HG03442 (cell line): ENCODE results near the gene ANKRD55.
A peak's percentile ranks its signal among the peaks of the same experiment; 100 is the strongest.
"Not testable (repeated sequence)": the region's sequence is repeated elsewhere in the genome, so short reads cannot be mapped to it uniquely, and the experiment has no call there.

ENCODE experiments used
- ATAC-seq: cut with Tn5 transposase; IDR thresholded peaks from one replicate; pipeline ENCODE4 v1.9.1; 2021; ENCODE audit warnings: mild to moderate bottlenecking, moderate library complexity; ENCODE audit not compliant: unreplicated experiment

The ANKRD55 gene

DNA sequence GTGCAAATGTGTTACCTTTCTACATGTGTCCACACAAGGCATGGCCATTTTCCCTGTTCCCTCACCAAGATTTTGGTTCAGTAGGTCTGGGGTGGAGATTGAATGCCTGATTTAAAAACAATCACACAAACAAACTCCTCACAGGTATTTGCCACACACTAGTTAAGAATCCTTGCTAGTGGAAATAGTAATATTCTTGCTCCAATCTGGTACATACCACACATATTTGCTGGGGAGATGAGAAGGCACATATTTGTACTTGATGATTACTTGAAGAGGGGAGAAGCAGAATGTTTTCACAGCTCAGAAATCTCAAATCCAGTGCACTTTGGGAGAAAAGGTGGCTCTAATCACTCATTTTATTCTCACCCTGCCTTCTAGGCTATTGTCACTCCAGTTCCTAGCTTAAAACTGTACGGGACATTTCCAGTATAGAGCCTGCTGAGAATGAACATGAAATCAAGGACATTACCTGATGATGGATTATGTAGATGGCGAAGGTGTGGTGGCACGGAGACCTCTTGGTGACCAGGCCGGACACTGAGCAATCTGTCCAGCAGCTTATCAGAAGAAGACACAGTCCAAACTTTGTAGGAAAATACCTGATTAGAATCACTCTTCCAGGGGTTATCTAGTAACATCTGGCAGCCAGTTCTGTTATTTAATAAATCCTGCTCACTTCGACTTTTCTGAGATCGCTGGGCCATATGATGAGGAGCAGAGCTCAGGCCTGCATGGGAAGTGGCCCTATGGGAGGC, 122.3 kb downstream of the ANKRD55 start:
- ATAC-seq = no peak

DNA sequence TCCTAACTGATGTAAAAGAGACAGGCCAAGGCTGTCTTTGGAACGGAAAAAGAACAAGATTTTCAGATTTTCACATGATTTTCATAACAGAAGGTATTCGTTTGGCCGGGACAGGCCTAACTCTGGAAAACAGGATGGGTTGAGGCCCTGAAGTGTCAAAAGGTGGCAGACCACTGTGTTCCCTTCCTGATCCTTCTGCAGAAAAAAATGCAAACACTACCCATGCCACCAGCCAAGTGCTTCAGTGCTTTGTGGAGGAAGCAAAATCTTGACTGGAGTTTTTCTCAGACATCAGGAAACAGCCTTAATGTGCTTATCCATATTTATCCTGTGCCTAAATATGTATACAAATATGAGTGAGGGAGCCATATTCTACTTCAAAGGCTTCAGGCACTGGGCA, 124.9 kb downstream of the ANKRD55 start:
- no peak for ATAC-seq

DNA sequence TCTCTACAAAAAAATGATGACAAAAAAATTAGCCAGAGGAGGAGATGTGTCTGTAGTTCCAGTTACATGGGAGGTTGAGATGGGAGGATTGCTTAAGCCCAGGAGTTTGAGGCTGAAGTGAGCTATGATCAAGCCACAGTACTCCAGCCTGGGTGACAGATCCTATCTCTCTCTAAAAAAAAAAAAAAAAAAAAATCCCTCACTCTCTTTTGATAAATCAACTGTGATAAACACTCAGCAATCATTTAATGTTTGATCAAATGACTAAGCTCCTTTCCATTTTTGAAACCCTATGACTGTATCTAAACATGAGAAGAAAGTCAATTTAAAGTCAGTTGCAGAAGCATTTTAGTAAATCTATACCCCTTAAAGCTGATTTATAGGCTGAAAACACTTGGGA, 126.3 kb downstream of the ANKRD55 start:
- no peak for ATAC-seq

DNA sequence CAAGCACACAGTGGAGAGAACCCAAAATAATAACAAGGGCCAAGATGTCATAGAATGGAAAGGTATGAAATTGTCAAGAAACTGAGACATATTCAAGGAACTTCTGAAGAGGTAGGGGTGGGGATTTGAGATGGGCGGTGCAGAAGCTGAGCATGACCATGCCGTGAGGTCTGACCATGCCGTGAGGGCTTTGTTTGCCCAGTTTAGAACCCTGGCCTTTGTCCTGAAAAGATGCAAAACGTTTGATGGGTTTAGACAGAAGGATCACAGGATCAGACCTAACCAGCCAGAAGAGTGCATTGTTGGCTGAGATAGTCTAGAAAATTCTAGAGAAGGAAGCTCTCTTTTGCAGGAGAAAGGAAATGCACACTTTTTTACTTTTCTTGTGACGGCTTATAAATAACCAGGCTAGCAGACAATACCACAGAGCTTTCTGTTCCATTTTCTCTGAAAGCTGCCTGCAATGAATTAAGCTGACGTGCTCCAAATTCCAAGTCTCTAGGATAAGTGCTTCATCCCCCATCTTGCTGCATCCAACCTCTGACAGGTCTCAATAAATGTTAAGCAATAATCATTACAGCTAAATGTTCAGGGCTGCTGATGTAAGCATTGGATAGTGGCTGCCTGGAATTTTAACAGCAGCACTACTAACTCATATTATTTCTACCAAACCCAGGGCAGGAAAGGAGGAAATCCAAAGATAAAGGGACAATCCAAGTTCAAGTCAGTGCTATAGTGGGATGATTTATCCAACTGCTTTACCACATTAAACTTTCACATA, 127.4 kb downstream of the ANKRD55 start:
- ATAC-seq = no peak

DNA sequence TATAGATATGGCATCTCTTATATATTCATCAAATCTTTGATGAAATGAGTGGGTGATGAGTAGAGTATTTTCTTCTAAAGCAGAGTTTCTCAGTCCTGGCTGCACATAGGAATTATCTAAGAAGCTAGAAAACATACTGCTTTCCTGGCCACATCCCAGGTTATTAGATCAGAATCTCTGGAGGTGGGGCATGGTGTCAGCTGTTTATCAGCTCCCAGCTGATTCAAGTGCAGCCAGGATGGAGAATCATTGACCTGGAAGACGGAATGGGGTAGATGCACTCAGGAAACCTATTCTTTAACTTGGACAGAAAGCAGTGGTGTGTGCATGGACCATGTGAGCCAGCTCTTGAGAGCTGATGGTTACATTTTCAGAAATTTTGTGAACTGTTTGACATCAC, 130.2 kb downstream of the ANKRD55 start:
- no peak for ATAC-seq

DNA sequence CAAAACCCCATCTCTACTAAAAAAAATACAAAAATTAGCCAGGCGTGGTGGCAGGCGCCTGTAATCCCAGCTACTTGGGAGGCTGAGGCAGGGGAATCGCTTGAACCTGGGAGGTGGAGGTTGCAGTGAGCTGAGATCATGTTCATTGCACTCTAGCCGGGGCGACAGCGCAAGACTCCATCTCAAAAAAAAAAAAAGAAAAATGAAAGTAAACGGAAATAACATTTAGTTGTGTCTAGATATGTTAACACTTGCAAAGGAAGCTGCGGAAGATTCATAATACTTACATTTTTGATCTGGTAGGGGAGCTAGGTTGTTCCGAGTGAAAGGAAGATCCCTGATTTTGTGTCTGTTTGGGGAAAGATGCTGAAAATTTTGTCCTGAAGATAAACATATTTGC, 130.9 kb downstream of the ANKRD55 start:
- ATAC-seq = not testable (repeated sequence)

DNA sequence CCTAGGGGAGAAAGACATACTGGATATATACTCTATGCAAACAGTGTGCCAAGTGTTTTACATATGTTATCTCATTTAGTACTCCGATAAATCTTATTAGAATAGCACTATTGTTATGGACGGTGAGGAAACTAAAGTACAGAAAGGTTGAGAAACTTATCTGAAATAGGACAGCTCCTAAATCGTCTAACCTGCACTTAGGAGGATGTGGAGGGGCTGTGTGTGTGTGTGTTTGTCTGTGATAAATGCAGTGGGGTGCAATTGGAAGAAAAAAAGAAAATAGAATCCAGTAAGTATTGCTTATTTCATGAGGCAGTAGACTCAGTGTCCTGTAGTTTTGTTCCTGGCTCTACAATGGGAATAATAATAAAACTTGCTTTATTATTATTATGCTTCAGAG, 131.9 kb downstream of the ANKRD55 start:
- no peak for ATAC-seq

DNA sequence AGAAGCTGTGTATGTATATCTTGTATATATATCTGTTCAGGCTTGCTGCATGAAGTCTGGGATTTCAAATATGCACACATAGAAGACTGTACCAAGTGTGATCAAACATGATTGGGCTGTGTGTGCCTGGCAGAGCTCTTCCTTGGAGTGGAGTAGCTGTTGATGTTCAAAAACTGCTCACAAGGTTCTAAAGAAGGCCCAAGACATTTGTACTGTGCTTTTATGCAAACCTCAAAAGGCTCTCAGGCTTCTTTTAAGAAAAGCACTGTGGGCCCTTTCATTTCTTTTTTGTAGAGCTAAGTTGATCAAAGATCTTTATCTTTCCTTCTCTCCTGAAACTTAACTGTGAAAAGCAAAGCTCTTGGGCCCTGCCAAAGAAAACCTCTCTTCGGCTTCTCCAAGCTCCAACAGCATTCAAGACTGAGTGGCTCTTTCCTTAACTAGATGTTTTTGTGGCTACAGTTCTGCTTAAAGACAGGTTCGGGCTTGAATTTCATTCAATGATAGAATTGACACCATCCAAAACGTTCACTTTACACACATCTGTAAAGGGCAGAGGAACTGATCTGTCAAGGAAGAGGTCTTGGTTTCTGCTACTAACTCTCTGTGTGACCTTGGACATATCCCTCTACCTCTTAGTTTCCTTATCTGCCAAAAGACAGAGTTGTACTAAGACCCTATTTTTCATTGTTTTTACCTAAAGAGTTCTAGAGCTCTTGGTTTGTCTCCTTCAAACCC, 132.5 kb downstream of the ANKRD55 start:
- no peak for ATAC-seq

DNA sequence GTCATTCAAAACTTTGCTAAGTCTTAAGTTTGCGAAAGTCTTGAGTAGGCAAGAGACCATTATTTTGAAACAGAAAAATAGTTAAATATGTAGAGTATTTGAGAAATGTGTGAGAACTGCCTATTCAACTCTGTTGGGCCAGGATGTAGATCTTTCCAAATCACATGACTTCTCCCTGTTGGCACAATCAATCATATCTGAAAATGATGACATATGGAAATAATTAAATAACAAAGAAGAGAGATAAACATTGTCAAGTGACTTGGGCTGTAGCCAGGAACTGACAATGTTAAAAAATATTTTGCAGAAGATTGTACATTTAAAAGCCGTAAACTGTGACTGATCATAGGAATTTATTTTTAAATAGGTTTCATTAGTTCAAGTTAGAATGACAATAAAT, 133.8 kb downstream of the ANKRD55 start:
- ATAC-seq = no peak

DNA sequence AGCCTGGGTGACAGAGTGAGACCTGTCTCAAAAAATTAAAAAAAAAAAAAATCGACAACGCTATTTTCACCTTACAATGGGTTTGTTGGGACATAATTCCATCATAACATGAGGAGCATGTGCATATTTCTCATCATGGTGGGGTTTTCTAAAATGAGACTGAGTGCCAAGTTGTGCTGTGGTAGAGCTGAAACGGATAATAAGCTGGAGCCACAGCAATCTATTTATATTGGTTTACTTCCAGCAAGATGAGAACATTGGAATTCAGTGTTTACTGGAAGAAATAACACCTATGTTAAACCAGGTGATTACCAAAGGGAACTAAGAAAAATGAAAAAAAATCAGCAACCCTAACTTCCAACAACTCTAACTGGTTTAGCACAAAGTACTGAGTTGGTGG, 136.1 kb downstream of the ANKRD55 start:
- no peak for ATAC-seq

DNA sequence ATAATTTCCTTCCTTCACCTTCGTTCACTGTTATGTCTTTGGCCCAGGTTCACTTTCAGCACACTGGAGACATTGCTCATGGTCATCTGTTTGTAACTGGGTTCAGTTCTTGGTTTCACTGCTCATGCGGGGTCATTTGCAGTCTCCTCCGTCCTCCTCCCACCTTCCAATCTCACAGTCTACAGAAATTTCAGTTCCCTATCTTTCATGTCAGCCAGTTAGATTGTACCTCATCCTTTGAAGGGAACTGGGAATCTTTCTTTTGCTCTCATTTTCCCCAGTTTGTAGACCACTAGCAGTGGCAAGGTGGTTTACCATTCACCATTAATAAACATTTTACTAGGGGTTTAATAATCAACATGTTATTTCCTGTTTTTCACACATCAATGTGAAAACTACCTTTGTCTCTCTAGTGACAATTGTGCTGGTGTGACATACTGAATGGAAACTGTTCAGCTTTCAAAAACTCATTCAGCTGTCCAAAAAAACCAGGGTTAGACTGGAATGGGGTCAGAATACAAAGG, 137.5 kb downstream of the ANKRD55 start:
- peak; percentile 61 for ATAC-seq

DNA sequence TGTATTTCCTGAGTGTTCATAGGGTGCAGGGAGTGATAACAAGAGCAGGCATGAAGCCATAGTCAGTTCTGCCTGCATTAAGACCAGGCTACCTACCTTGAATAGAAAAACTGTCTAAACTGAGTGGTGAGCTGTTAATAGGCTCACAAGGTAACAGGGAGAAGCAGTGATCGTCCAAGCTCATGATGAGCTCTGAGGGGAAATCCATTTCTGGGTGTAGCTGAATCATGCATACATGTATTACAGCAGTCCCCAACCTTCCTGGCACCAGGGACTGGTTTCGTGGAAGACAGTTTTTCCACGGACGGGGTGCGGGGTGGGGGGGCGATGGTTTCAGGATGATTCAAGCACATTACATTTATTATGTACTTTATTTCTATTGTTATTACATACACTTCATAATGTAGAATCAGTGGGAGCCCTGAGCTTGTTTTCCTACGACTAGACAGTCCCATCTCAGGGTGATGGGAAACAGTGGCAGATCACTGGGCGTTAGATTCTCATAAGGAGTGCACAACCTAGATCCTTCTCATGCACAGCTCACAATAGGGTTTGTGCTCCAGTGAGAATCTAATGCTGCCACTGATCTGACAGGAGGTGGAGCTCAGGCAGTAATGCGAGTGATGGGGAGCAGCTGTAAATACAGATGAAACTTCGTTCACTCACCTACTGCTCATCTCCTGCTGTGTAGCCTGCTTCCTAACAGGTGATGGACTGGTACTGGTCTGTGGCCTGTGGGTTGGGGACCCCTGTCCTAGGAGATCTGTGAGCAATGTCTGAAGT, 138.4 kb downstream of the ANKRD55 start:
- ATAC-seq = peak; percentile 18

DNA sequence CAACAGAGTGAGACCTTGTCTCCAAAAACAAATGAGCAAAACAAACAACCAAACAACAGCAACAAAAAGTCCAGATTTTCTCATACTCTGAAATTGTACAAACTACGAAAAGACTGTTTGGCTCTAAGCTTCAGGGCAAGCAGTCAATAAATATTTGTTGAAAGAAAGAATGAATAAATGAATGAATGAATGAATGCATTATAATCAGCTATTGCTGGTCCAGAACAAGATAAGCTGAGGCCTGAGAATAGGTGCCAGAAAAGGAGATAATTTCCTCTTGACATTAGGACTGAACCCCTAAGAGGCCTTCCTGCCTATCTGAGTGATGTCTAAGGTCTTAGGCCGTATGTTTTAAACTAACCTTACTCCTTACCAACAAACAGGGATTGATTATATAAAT, 139.2 kb downstream of the ANKRD55 start:
- ATAC-seq = no peak

DNA sequence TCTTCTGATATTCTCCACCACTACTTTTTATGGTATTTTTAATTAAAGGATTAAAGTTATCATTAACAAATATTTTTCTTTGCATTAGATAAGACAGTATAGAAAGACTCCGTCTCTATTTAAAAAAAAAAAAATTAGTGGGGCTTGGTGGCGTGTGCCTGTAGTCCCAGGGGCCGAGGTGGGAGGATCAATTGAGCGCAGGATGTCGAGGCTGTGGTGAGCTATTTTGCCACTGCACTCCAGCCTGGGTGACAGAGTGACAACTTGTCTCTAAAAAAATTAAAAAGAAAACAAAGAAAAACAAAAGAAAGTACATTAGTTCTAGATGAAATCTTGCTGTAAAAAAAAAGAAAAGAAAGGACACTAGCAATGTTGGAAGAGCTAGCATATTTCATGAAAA, 141.0 kb downstream of the ANKRD55 start:
- no peak for ATAC-seq

DNA sequence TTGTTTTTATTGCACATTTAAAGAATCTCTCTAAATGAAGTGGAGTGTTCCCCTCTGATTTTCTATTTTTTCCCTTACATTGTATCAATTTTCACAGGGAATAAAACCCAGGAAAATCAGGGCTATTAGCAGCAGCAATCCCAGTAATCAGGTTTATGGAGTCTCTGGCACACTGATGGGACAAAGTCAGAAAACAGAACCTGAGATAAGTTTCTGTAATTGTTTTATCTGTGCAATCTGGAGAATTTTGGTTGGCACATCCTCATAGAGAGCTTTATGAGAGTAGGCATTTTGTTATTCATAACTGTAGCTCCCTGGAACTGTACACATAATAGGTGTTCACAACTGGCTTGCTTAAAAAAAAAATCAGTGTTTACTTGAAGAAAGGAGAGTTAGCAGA, 141.5 kb downstream of the ANKRD55 start:
- ATAC-seq = no peak

DNA sequence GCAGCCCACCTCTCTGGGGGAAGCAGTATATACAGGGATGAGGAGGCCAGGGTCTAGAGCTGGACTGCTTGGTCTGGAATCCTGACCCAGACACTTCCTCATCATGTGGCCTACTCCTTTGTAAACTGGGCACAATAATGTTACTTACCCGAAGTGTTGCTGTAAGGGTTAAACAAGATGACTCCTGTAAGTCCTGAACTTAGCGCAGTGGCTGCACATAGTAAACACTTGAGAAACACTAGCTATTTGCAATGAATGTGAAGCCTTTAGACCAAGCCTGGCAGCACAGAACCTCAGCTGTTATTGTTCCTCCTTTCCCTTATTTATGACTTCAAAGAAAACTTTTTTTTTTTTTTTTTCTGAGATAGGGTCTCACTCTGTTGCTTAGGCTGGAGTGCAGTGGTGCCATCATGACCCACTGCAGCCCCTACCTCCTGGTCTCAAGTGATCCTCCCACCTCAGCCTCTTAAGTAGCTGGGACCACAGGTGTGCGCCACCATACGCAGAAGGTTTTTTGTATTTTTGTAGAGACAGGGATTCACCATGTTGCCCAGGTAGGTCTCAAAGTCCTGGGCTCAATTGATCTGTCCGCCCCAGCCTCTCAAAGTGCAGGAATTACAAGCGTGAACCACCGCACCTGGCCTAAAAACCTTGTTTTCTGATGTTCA, 142.2 kb downstream of the ANKRD55 start:
- ATAC-seq = no peak

DNA sequence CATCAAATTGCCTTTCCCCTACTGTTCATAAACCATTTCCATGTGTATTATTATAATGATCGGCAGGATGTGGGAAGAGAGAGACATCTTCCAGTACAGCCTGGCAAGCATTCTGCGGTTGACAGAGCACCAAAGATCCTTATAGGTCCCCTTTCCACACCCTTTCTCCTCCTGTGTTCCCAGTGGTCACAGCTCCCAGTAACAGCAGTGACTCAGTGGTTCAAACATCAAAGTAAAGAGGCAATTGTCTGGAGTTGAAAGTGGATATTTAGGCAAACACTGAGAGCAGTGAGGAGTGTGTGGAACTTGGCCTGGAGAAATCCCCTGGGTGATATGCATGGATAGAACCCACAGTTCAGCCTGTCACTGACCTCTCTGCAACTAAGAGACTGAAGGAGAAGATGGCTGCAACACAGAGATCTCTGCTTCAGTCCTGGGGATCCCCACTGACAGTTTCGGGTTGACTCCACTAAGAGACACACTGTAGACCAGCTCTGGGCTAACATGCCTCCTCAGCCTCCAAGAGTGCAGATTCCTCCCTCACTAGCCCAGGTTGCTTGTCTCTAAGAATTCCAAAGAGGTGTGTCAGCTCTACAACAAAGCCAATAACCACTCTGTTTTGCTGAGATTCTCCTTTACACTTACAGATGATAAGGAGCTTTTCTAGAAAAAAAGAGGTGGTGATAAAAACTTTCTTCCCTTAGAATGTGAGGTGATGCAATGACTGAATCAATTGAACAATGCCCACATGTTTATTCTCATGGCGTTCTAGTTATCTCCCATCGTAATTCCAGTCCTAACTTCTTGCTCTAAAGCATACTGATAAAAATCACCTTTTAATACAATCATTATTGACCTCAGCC, 143.9 kb downstream of the ANKRD55 start:
- peak; percentile 96 for ATAC-seq

DNA sequence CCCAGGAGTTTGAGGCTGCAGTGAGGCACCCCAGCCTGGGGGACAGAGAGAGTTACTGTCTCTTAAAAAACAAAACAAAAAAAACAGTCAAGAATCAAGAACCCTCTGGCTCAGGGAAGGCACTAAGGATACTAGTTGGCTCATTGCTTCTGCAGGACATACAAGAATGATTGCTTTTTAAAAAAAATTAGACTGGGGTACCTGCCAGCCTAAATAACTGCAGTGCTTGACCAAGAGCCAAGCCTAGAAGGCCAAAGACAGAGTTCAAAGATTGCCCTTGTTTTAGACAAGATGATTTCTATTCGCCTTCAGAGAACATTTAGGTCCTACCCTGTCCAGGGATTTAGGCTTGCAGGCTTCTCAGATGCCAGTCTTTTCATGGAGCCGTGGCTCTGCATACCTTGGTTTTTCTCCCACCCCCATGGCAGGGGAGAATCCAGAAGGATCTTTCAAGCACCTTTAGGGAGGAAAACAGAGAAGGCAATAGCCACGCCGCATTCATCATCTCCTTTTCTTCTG, 144.6 kb downstream of the ANKRD55 start:
- ATAC-seq = no peak

DNA sequence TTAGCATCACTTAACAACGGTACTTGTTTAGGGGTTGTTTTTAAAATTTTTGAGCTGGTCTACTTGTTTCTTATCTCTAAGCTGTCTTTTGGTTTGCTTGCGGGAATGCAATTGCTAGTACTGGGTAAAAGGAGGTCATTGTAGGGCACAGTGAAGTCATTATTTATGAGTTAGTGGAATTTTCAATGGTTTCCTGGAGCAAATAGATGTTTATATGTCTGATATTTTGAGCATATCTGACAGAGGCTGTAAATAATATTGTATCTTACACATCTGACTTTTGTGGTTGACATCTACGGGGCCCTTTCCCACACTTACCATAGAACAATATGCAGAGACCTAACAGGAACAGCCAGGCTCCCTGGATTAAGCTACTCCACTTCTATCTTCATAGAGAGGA, 147.9 kb downstream of the ANKRD55 start:
- no peak for ATAC-seq
